Right lobe of liver (tissue), 4 donors: Measurements from ENCODE around the gene BTBD17.

ENCODE experiments used
- CTCF ChIP-seq, 4 donors: fragments of 200-600 bp in 3 of 4; fragments of 450-650 bp in 1 of 4; IDR thresholded peaks; one replicate each; pipeline versions ENCODE4 v1.5.1 to v1.8.0; 2016 to 2022; ENCODE audit warnings: antibody characterized with exemption in 4 of 4, mild to moderate bottlenecking in 2 of 4
- POLR2A ChIP-seq: fragments of 450-650 bp; IDR thresholded peaks from one replicate; pipeline ENCODE4 v1.6.1; 2017; ENCODE audit warnings: antibody characterized with exemption, mild to moderate bottlenecking
- donor health status: DM: no; HTN: no; CAD: no.
- donor health status: DM: no; HTN: no; CAD: no.
- donor health status: DM: no; HTN: yes; CAD: no.

GRCh38 chr17:74329378-74329777 lies 32.3 kb downstream of the BTBD17 start:
- TF ChIP-seq CTCF (IDR thresholded peaks at IDR 0.05), result no peak
- no peak for TF ChIP-seq POLR2A
